Neural crest cell (in vitro differentiated cells): ENCODE data around the gene AXIN2. TPM values are rescaled to one million over a fixed set of nuclear protein-coding genes. Genes with fewer than 3 reads are reported as not detected.

Experiments
- DNase-seq: peaks from one replicate; pipeline ENCODE4 v3.0.0; 2021; ENCODE audit warnings: low read depth, mixed read lengths, low spot score
- H3K27ac Mint-ChIP-seq: one replicate; pipeline ENCODE4 v1.8.0; 2021; ENCODE audit warnings: mild to moderate bottlenecking, mixed read lengths; ENCODE audit not compliant: unreplicated experiment
- H3K27me3 Mint-ChIP-seq: 2 replicates; pipeline ENCODE4 v1.8.0; 2021; ENCODE audit warnings: low read depth, mild to moderate bottlenecking, mixed read lengths
- H3K36me3 Mint-ChIP-seq: 2 replicates; pipeline ENCODE4 v1.8.0; 2021; ENCODE audit warnings: low read depth, mild to moderate bottlenecking, mixed read lengths
- H3K4me1 Mint-ChIP-seq: 2 replicates; pipeline ENCODE4 v1.8.0; 2021; ENCODE audit warnings: mixed read lengths
- H3K4me3 Mint-ChIP-seq: one replicate; pipeline ENCODE4 v1.8.0; 2021; ENCODE audit warnings: mild to moderate bottlenecking, mixed read lengths
- H3K9me3 Mint-ChIP-seq: 2 replicates; pipeline ENCODE4 v1.8.0; 2021; ENCODE audit warnings: mixed read lengths
- CTCF ChIP-seq: fragments of 200-600 bp; sonication (generic); conservative IDR thresholded peaks from 2 replicates; pipeline ENCODE4 v1.5.0; 2021; ENCODE audit warnings: antibody characterized with exemption, mild to moderate bottlenecking
- total RNA-seq: library from RNA; stranded (reverse); gene quantifications from 2 replicates; pipeline ENCODE4 v1.2.1, GENCODE V29; 2021

The AXIN2 gene
- total RNA-seq, 1 donor from 2014 or later = 66.5 TPM

DNA sequence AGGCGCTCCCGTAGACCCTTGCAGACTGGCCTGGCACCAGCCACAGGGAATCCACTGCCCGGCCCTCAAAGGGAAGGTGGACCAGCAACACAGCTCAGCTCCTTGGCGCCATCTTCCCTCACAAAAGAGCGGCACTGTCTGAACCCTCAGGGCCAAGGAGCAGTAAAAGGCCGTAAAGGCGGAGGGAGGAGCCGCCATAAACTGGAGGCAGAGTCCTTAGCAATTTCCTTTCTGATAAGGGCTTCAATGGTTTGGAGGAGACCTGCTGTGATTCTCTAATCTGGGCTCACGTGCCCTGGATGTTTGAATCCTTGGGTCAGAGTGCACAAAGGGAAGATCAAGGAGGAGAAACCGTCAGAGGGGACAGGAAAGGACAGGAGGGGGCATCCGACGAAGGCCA, 15.5 kb upstream of the AXIN2 start:
- Mint-ChIP-seq H3K4me3 (no peak overlapping the region), H3K27ac (no peak overlapping the region), H3K27me3 (no peaks in the 10 kb centered on the region), H3K36me3 (no peaks in the 10 kb centered on the region), H3K9me3 (no peaks in the 10 kb centered on the region), H3K4me1 (peaks cover 22% of the 10 kb centered on the region)
- no peak for DNase-seq
- no peak for TF ChIP-seq CTCF

GRCh38 chr17:65573282-65573602, 11.8 kb upstream of the AXIN2 start:
- no peak for TF ChIP-seq CTCF
- H3K27ac Mint-ChIP-seq = peak overlapping the region; percentile 8
- no peak for DNase-seq
- no peaks in the 10 kb centered on the region for H3K9me3 Mint-ChIP-seq
- no peak overlapping the region for H3K4me3 Mint-ChIP-seq
- no peaks in the 10 kb centered on the region for H3K27me3 Mint-ChIP-seq
- no peaks in the 10 kb centered on the region for H3K36me3 Mint-ChIP-seq
- H3K4me1 Mint-ChIP-seq = peaks cover 38% of the 10 kb centered on the region

GRCh38 chr17:65572581-65573281, 11.3 kb upstream of the AXIN2 start:
- peaks cover 43% of the 10 kb centered on the region for H3K4me1 Mint-ChIP-seq
- no peaks in the 10 kb centered on the region for H3K27me3 Mint-ChIP-seq
- no peak for DNase-seq
- H3K4me3 Mint-ChIP-seq = no peak overlapping the region
- peak overlapping the region; percentile 8 for H3K27ac Mint-ChIP-seq
- H3K9me3 Mint-ChIP-seq = no peaks in the 10 kb centered on the region
- no peaks in the 10 kb centered on the region for H3K36me3 Mint-ChIP-seq
- no peak for TF ChIP-seq CTCF

DNA sequence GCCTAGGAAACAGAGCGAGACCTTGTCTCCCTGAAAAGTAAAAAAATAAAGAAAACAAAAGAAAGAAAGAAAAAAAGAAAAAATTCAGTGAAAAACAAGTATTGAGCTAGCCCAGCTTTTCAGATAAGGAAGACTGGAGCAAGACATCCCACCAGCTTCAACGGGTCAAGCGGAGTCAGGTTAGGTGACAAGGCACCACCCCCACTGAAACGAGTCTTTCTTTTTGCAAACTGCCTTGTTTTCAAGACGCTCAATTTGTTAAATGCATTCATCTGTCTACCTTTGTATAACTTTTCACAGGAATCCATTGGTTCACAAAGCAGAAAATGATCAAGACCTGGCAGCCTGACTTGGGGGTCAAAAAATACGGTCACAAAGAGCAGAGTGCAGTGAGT, 10.7 kb upstream of the AXIN2 start:
- no peaks in the 10 kb centered on the region for H3K27me3 Mint-ChIP-seq
- no peak overlapping the region for H3K4me3 Mint-ChIP-seq
- TF ChIP-seq CTCF = no peak
- H3K4me1 Mint-ChIP-seq = peaks cover 45% of the 10 kb centered on the region
- no peaks in the 10 kb centered on the region for H3K36me3 Mint-ChIP-seq
- no peak for DNase-seq
- H3K9me3 Mint-ChIP-seq = no peaks in the 10 kb centered on the region
- H3K27ac Mint-ChIP-seq = no peak overlapping the region

DNA sequence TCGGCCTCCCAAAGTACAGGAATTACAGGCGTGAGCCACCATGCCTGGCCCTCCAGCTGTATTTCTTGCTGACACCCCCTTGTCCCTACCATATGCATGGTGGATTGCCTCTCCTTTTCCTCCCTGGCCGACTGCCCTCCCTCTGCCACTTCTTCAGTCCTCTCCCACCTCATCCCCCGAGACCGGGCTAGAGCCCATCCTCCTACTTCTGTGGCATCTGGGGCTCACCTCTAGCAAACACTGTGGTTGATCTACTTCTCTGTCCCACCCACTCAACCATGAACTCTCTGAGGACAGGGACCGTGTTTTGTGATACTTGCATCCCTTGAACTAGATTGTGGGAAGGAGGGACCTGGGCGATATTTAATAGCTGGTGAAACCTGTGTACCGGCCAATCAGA, 7.5 kb upstream of the AXIN2 start:
- no peak overlapping the region for H3K4me3 Mint-ChIP-seq
- H3K36me3 Mint-ChIP-seq = no peaks in the 10 kb centered on the region
- no peak overlapping the region for H3K27ac Mint-ChIP-seq
- H3K9me3 Mint-ChIP-seq = no peaks in the 10 kb centered on the region
- DNase-seq = no peak
- H3K4me1 Mint-ChIP-seq = peaks cover 51% of the 10 kb centered on the region
- H3K27me3 Mint-ChIP-seq = no peaks in the 10 kb centered on the region
- no peak for TF ChIP-seq CTCF
